Stimulated activated naive CD8-positive, alpha-beta T cell treated with anti-CD3 and anti-CD28 coated beads, Interleukin-15, Interleukin-2, amounts not matched to agents 100 ng/mL and 50 ng/mL, for 24 hours (primary cell): ENCODE results near the gene MPEG1.

Experiments
- H3K27ac Mint-ChIP-seq: one replicate; pipeline ENCODE4 v1.8.0; 2021; ENCODE audit warnings: mild to moderate bottlenecking, mixed read lengths
- H3K27me3 Mint-ChIP-seq: one replicate; pipeline ENCODE4 v1.8.0; 2021; ENCODE audit warnings: mixed read lengths
- H3K36me3 Mint-ChIP-seq: one replicate; pipeline ENCODE4 v1.8.0; 2021; ENCODE audit warnings: low read depth, mixed read lengths
- H3K4me1 Mint-ChIP-seq: one replicate; pipeline ENCODE4 v1.8.0; 2021; ENCODE audit warnings: low read depth, mixed read lengths
- H3K4me3 Mint-ChIP-seq: one replicate; pipeline ENCODE4 v1.8.0; 2021; ENCODE audit warnings: mild to moderate bottlenecking, mixed read lengths
- H3K9me3 Mint-ChIP-seq: one replicate; pipeline ENCODE4 v1.8.0; 2021; ENCODE audit warnings: mixed read lengths

MPEG1 gene

DNA sequence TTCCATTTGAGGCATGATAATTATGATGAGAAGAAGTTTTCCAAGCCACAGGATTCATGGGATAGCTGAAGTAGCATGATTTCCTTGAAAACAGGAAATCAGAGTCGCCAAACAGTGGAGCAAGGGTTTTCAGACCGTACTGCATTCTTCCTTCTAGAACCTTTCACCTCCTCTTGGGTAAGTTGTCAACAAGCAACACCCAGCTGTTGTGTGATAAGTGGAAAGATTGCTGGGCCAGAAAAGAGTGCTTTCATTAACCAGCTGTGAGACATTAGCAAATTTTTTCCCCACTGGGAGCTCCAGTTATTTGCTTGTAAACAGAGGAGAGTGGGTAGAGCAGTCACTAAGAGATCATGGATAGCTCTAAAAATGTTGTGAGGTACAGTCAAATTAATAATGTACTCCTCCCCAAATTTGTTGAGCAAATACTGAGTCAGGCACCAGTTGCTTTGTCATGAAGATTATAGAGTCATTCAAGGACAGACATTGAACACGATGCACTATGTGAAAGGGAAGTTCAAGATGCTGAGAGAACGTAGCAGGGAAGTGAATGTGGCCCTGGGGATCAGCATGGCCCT lies 11.7 kb upstream of the MPEG1 start:
- no peak overlapping the region for H3K27ac Mint-ChIP-seq
- no peaks in the 10 kb centered on the region for H3K27me3 Mint-ChIP-seq
- no peaks in the 10 kb centered on the region for H3K9me3 Mint-ChIP-seq
- peaks cover 21% of the 10 kb centered on the region for H3K4me1 Mint-ChIP-seq
- H3K36me3 Mint-ChIP-seq: no peaks in the 10 kb centered on the region
- H3K4me3 Mint-ChIP-seq: no peak overlapping the region

- peaks cover 26% of the 10 kb centered on the region for H3K4me1 Mint-ChIP-seq
- H3K27me3 Mint-ChIP-seq: no peaks in the 10 kb centered on the region
- H3K27ac Mint-ChIP-seq: no peak overlapping the region
- no peak overlapping the region for H3K4me3 Mint-ChIP-seq
- no peaks in the 10 kb centered on the region for H3K36me3 Mint-ChIP-seq
- no peaks in the 10 kb centered on the region for H3K9me3 Mint-ChIP-seq
These were observed 10.9 kb upstream of the MPEG1 start for GRCh38 chr11:59223611-59224010.

GRCh38 chr11:59223177-59223576 lies 10.4 kb upstream of the MPEG1 start:
- H3K36me3 Mint-ChIP-seq: no peaks in the 10 kb centered on the region
- H3K4me3 Mint-ChIP-seq: no peak overlapping the region
- H3K4me1 Mint-ChIP-seq: peaks cover 31% of the 10 kb centered on the region
- H3K27me3 Mint-ChIP-seq: peaks cover 3% of the 10 kb centered on the region
- H3K9me3 Mint-ChIP-seq: no peaks in the 10 kb centered on the region
- H3K27ac Mint-ChIP-seq: no peak overlapping the region

DNA sequence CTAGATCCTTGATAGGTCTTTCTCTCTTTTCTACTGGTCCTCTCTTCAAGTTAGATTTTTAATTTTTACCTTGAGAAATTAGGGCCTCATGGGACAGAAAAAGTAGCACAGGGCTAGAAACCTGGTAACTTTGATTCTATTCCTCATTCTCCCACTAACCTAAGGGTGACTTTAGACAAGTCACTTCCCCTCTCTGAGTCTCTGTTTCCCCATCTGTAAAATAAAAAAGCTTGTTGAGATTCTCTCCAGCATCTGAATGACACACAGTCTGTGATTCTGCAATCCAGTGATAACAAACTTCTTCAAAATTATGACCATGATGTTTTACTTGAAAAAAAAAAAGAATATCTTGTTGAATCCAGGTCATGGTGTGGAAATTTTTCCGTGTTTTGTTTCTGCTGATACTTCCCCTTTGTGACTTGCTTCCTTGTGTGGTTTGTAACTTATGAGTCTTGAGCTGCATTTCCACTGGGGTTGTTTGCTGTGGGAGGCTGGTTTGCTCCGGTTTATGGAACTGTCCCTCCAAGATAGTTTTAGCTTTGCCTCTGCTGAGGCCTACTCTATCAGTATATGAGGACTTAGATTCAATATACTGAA lies 9.8 kb upstream of the MPEG1 start:
- H3K4me1 Mint-ChIP-seq: peaks cover 35% of the 10 kb centered on the region
- H3K27ac Mint-ChIP-seq: no peak overlapping the region
- H3K9me3 Mint-ChIP-seq: no peaks in the 10 kb centered on the region
- H3K36me3 Mint-ChIP-seq: no peaks in the 10 kb centered on the region
- H3K4me3 Mint-ChIP-seq: no peak overlapping the region
- peaks cover 4% of the 10 kb centered on the region for H3K27me3 Mint-ChIP-seq

DNA sequence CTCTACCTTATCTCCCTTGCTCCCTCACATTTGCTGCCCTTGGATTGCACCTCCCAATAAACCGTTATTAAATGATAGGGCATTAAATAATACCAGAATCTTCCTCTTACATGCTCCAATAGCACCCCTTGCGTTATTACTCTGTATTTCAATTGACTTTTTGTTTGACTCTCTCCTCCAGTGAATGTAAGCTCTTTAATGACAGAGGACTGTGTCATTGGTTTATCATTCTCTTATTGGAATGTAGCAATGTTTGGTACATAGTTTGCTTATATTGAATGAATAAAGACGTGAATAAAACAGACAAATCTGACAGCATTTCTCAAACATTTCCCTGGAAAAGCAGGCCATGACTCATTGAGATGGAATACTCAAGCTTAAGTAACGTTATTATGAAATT lies 8.7 kb upstream of the MPEG1 start:
- Mint-ChIP-seq H3K4me3 (no peak overlapping the region), H3K27me3 (peaks cover 11% of the 10 kb centered on the region), H3K27ac (no peak overlapping the region), H3K9me3 (no peaks in the 10 kb centered on the region), H3K4me1 (peaks cover 46% of the 10 kb centered on the region), H3K36me3 (no peaks in the 10 kb centered on the region)

GRCh38 chr11:59219836-59220235 lies 7.1 kb upstream of the MPEG1 start:
- no peaks in the 10 kb centered on the region for H3K36me3 Mint-ChIP-seq
- H3K9me3 Mint-ChIP-seq: no peaks in the 10 kb centered on the region
- H3K27me3 Mint-ChIP-seq: peaks cover 11% of the 10 kb centered on the region
- no peak overlapping the region for H3K27ac Mint-ChIP-seq
- H3K4me1 Mint-ChIP-seq: peaks cover 46% of the 10 kb centered on the region
- H3K4me3 Mint-ChIP-seq: no peak overlapping the region

- Mint-ChIP-seq H3K9me3 (no peaks in the 10 kb centered on the region), H3K36me3 (no peaks in the 10 kb centered on the region), H3K4me1 (peaks cover 42% of the 10 kb centered on the region), H3K27me3 (peaks cover 18% of the 10 kb centered on the region), H3K27ac (no peak overlapping the region), H3K4me3 (no peak overlapping the region)
These were observed 6.2 kb upstream of the MPEG1 start for GRCh38 chr11:59218893-59219292.

DNA sequence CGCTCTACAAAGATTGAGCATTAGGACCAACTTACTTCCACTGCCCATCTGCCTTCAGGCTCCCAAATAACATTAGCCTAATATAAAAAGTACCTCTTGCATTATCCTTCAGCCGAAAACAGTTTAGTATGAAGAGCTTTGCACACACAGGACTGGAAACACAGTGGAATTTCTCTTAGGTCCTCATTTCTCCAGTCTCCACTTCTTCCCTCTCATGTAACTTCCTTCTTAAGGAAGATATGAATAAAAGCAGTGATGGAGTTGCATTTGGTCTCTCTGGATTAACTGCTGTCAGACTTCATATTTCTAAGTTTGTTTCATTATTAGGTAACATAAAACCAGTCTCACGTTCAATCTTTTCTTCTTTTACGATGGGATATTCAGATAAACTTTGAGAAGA lies 5.6 kb upstream of the MPEG1 start:
- H3K27ac Mint-ChIP-seq: no peak overlapping the region
- H3K9me3 Mint-ChIP-seq: no peaks in the 10 kb centered on the region
- H3K27me3 Mint-ChIP-seq: peaks cover 18% of the 10 kb centered on the region
- no peak overlapping the region for H3K4me3 Mint-ChIP-seq
- H3K36me3 Mint-ChIP-seq: no peaks in the 10 kb centered on the region
- H3K4me1 Mint-ChIP-seq: peaks cover 39% of the 10 kb centered on the region

GRCh38 chr11:59216641-59217564 lies 4.2 kb upstream of the MPEG1 start:
- H3K36me3 Mint-ChIP-seq: no peaks in the 10 kb centered on the region
- H3K9me3 Mint-ChIP-seq: no peaks in the 10 kb centered on the region
- peak overlapping the region; percentile 49 for H3K27ac Mint-ChIP-seq
- H3K4me3 Mint-ChIP-seq: peak overlapping the region; percentile 13
- H3K4me1 Mint-ChIP-seq: peaks cover 38% of the 10 kb centered on the region
- peaks cover 25% of the 10 kb centered on the region for H3K27me3 Mint-ChIP-seq

- Mint-ChIP-seq H3K36me3 (no peaks in the 10 kb centered on the region), H3K27me3 (peaks cover 47% of the 10 kb centered on the region), H3K4me3 (no peak overlapping the region), H3K9me3 (no peaks in the 10 kb centered on the region), H3K27ac (no peak overlapping the region), H3K4me1 (peaks cover 37% of the 10 kb centered on the region)
These were observed 1.6 kb upstream of the MPEG1 start for GRCh38 chr11:59214141-59214893.

- Mint-ChIP-seq H3K4me3 (peak overlapping the region; percentile 67), H3K4me1 (peaks cover 42% of the 10 kb centered on the region), H3K27me3 (peaks cover 40% of the 10 kb centered on the region), H3K27ac (peak overlapping the region; percentile 55), H3K36me3 (no peaks in the 10 kb centered on the region), H3K9me3 (no peaks in the 10 kb centered on the region)
These were observed 505 bp downstream of the MPEG1 start for GRCh38 chr11:59212222-59212621.

DNA sequence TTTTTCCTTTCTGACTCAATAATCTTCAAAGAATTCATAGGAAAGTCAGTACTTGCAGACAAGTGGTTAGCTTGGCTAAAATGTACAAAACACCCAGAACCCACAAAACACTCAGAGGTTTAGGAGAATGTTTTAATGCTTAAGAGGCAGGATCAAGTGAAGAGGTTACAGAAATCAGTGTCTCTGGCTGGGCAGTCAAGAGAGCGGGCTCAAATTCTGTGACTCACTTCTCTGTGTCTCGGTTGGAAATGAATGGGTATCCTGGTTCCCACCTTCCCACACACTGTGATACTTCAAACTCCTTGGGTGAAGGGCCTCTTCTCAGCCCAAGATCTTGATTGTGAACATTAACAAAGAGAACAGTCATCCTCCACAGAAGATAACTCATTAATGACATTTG lies 3.8 kb downstream of the MPEG1 start:
- Mint-ChIP-seq H3K27me3 (peaks cover 35% of the 10 kb centered on the region), H3K36me3 (no peaks in the 10 kb centered on the region), H3K9me3 (no peaks in the 10 kb centered on the region), H3K4me3 (peak overlapping the region; percentile 65), H3K27ac (peak overlapping the region; percentile 79), H3K4me1 (peaks cover 36% of the 10 kb centered on the region)

GRCh38 chr11:59207988-59208451 lies 4.7 kb downstream of the MPEG1 start:
- Mint-ChIP-seq H3K4me1 (peaks cover 32% of the 10 kb centered on the region), H3K9me3 (no peaks in the 10 kb centered on the region), H3K36me3 (no peaks in the 10 kb centered on the region), H3K27me3 (peaks cover 36% of the 10 kb centered on the region), H3K27ac (peak overlapping the region; percentile 79), H3K4me3 (peak overlapping the region; percentile 65)

GRCh38 chr11:59206635-59207034 lies 6.1 kb downstream of the MPEG1 start:
- Mint-ChIP-seq H3K4me1 (peaks cover 35% of the 10 kb centered on the region), H3K9me3 (no peaks in the 10 kb centered on the region), H3K4me3 (no peak overlapping the region), H3K27ac (no peak overlapping the region), H3K27me3 (peaks cover 31% of the 10 kb centered on the region), H3K36me3 (no peaks in the 10 kb centered on the region)

DNA sequence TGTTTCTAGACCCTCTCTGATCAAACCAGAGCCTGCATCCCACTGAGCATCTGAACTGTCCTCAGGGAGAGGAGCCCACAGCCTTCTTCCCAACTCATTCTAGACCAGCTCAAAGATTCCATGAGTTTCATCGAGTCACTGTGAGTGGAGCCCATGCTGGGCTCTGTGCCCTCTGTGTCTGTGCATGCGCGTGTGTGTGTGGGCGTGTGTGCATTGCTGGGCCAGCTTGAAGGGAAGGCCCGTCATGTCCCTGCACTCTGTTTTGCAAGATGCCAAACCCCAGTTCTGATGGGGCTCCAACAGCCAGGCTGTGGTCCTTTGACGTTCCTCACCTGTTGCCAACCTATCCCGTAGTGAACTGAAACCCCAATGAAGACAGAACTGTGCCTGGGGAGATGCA lies 7.1 kb downstream of the MPEG1 start:
- Mint-ChIP-seq H3K4me3 (no peak overlapping the region), H3K9me3 (no peaks in the 10 kb centered on the region), H3K27ac (no peak overlapping the region), H3K36me3 (no peaks in the 10 kb centered on the region), H3K27me3 (peaks cover 25% of the 10 kb centered on the region), H3K4me1 (peaks cover 43% of the 10 kb centered on the region)
